ENCODE measurements around the gene GRK4.

GRK4 gene

DNA sequence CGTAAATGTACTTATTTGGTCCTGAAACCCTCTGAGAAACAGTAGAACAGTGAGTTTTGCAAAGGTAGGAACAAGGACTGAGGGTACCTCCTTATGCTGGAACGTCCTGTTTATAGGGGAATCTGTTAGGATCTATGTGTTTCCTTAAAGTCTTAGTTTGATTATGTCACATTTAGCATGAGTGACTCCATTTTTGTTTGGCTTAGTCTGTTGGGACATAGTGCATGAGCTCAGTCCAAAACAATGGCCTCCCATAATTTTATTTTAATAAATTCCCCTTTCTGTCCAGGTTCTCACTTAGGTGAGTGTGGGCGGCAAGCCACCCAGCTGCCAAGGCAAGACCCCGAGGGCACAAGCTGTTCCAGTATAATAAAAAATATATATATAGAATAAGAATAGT lies 83.3 kb downstream of the GRK4 start:
- ChIA-PET CTCF (interaction anchor here (0.6 to 1.4 kb wide), 10 partner anchors 10 to 434 kb away, joined by 3 to 5 read pairs (median 4); no protein-coding TSS in a partner anchor), POLR2A (no interaction called here)
- Histone ChIP-seq H3K9me3 (ENCODE audit: control insufficient read depth, insufficient read depth, low read depth, low read length) (no peaks in the 10 kb centered on the region), H3K4me1 (ENCODE audit: control insufficient read depth, insufficient read depth, low read length) (no peaks in the 10 kb centered on the region), H3K27ac (ENCODE audit: extremely low read depth, low read depth, low read length) (no peak overlapping the region), H3K4me3 (ENCODE audit: low read depth, low read length) (no peak overlapping the region), H3K36me3 (ENCODE audit: control insufficient read depth in 2 of 2, insufficient read depth in 1 of 2, low read length in 2 of 2) (no peaks in the 10 kb centered on the region)
- TF ChIP-seq ZNF140 (tag by site-specific recombination; IDR thresholded peaks at IDR 0.05) (no peak), ZNF629 (tag by site-specific recombination; IDR thresholded peaks at IDR 0.05) (no peak), ZNF366 (tag by site-specific recombination; conservative IDR thresholded peaks at IDR 0.05) (no peak), ZNF354C (tag by site-specific recombination; IDR thresholded peaks at IDR 0.05; ENCODE audit: borderline replicate concordance, low read depth) (no peak), ZNF114 (tag by site-specific recombination; IDR thresholded peaks at IDR 0.05) (no peak), ZSCAN23 (tag by site-specific recombination; IDR thresholded peaks at IDR 0.05) (no peak), ZNF600 (tag by site-specific recombination; IDR thresholded peaks at IDR 0.05) (no peak), PRDM2 (tag by site-specific recombination; IDR thresholded peaks at IDR 0.05; ENCODE audit: borderline replicate concordance) (no peak), MZF1 (tag by site-specific recombination; IDR thresholded peaks at IDR 0.05; ENCODE audit: borderline replicate concordance) (no peak), ZNF175 (tag by site-specific recombination; IDR thresholded peaks at IDR 0.05) (no peak), ZNF121 (tag by site-specific recombination; IDR thresholded peaks at IDR 0.05) (no peak), MEIS1 (CRISPR knock-in tag; IDR thresholded peaks at IDR 0.05; ENCODE audit: borderline replicate concordance) (no peak), ZNF211 (tag by site-specific recombination; IDR thresholded peaks at IDR 0.05; ENCODE audit: low read depth) (no peak), ZFP41 (tag by site-specific recombination; IDR thresholded peaks at IDR 0.05; ENCODE audit: borderline replicate concordance) (no peak), ZNF670 (tag by site-specific recombination; IDR thresholded peaks at IDR 0.05; ENCODE audit: low read depth) (no peak), ZNF701 (tag by site-specific recombination; IDR thresholded peaks at IDR 0.05) (no peak)
- TF ChIP-seq, protein P1, sequence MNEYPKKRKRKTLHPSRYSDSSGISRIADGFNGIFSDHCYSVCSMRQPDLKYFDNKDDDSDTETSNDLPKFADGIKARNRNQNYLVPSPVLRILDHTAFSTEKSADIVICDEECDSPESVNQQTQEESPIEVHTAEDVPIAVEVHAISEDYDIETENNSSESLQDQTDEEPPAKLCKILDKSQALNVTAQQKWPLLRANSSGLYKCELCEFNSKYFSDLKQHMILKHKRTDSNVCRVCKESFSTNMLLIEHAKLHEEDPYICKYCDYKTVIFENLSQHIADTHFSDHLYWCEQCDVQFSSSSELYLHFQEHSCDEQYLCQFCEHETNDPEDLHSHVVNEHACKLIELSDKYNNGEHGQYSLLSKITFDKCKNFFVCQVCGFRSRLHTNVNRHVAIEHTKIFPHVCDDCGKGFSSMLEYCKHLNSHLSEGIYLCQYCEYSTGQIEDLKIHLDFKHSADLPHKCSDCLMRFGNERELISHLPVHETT (tag by site-specific recombination; IDR thresholded peaks at IDR 0.05) = no peak
- TF ChIP-seq, protein P2, sequence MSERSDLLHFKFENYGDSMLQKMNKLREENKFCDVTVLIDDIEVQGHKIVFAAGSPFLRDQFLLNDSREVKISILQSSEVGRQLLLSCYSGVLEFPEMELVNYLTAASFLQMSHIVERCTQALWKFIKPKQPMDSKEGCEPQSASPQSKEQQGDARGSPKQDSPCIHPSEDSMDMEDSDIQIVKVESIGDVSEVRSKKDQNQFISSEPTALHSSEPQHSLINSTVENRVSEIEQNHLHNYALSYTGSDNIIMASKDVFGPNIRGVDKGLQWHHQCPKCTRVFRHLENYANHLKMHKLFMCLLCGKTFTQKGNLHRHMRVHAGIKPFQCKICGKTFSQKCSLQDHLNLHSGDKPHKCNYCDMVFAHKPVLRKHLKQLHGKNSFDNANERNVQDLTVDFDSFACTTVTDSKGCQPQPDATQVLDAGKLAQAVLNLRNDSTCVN (tag by site-specific recombination; optimal IDR thresholded peaks at IDR 0.05) = no peak

All from HEK293 (cell line).